ENCODE data around the gene AGPAT4. TPM values are rescaled to one million over a fixed set of nuclear protein-coding genes. Genes with fewer than 3 reads are reported as not detected.
"Not testable (repeated sequence)": the region's sequence is repeated elsewhere in the genome, so short reads cannot be mapped to it uniquely, and the experiment has no call there.

AGPAT4 gene
- total RNA-seq, 2 donors from 2014 or later, result 15.9 to 19.2 TPM

- no peaks in the 10 kb centered on the region for H3K9me3 ChIP-seq (ENCODE audit: control insufficient read depth, low read length, poor library complexity, severe bottlenecking)
- H3K27ac Mint-ChIP-seq, result peak overlapping the region; percentile 67
- DNase-seq (no peak), ATAC-seq (no peak)
- H3K27me3 Mint-ChIP-seq, result no peaks in the 10 kb centered on the region
- peaks cover 6% of the 10 kb centered on the region for H3K4me1 Mint-ChIP-seq
- H3K4me3 Mint-ChIP-seq, result peak overlapping the region; percentile 15
- peaks cover 3% of the 10 kb centered on the region for H3K36me3 Mint-ChIP-seq (ENCODE audit: low read depth)
Measured at GRCh38 chr6:161135695-161136591, 137.9 kb downstream of the AGPAT4 start.

GRCh38 chr6:161134550-161135298 lies 139.1 kb downstream of the AGPAT4 start:
- no peaks in the 10 kb centered on the region for H3K9me3 ChIP-seq (ENCODE audit: control insufficient read depth, low read length, poor library complexity, severe bottlenecking)
- H3K4me1 Mint-ChIP-seq, result peaks cover 6% of the 10 kb centered on the region
- DNase-seq, result no peak
- no peak for ATAC-seq
- H3K27ac Mint-ChIP-seq, result peak overlapping the region; percentile 67
- no peaks in the 10 kb centered on the region for H3K27me3 Mint-ChIP-seq
- peaks cover 3% of the 10 kb centered on the region for H3K36me3 Mint-ChIP-seq (ENCODE audit: low read depth)
- no peak overlapping the region for H3K4me3 Mint-ChIP-seq

GRCh38 chr6:161133963-161134362 lies 139.9 kb downstream of the AGPAT4 start:
- Mint-ChIP-seq H3K4me1 (peaks cover 10% of the 10 kb centered on the region), H3K27me3 (no peaks in the 10 kb centered on the region), H3K4me3 (no peak overlapping the region), H3K27ac (no peak overlapping the region), H3K36me3 (ENCODE audit: low read depth) (peaks cover 3% of the 10 kb centered on the region)
- ATAC-seq (no peak), DNase-seq (no peak)
- H3K9me3 ChIP-seq (ENCODE audit: control insufficient read depth, low read length, poor library complexity, severe bottlenecking), result no peaks in the 10 kb centered on the region

GRCh38 chr6:161132384-161132783 lies 141.5 kb downstream of the AGPAT4 start:
- peak overlapping the region; percentile 86 for H3K27ac Mint-ChIP-seq
- H3K36me3 Mint-ChIP-seq (ENCODE audit: low read depth), result peaks cover 3% of the 10 kb centered on the region
- no peak for ATAC-seq
- H3K4me3 Mint-ChIP-seq, result no peak overlapping the region
- no peaks in the 10 kb centered on the region for H3K9me3 ChIP-seq (ENCODE audit: control insufficient read depth, low read length, poor library complexity, severe bottlenecking)
- H3K4me1 Mint-ChIP-seq, result peaks cover 19% of the 10 kb centered on the region
- H3K27me3 Mint-ChIP-seq, result no peaks in the 10 kb centered on the region
- no peak for DNase-seq

- DNase-seq (no peak), ATAC-seq (no peak)
- no peaks in the 10 kb centered on the region for H3K9me3 ChIP-seq (ENCODE audit: control insufficient read depth, low read length, poor library complexity, severe bottlenecking)
- Mint-ChIP-seq H3K27me3 (no peaks in the 10 kb centered on the region), H3K4me1 (peaks cover 16% of the 10 kb centered on the region), H3K36me3 (ENCODE audit: low read depth) (peaks cover under 1% of the 10 kb centered on the region), H3K27ac (peak overlapping the region; percentile 86), H3K4me3 (no peak overlapping the region)
Measured at GRCh38 chr6:161130967-161131766, 142.7 kb downstream of the AGPAT4 start.

- H3K27me3 Mint-ChIP-seq, result no peaks in the 10 kb centered on the region
- H3K27ac Mint-ChIP-seq, result peak overlapping the region; percentile 86
- ATAC-seq (no peak), DNase-seq (no peak)
- no peaks in the 10 kb centered on the region for H3K36me3 Mint-ChIP-seq (ENCODE audit: low read depth)
- peaks cover 15% of the 10 kb centered on the region for H3K4me1 Mint-ChIP-seq
- H3K9me3 ChIP-seq (ENCODE audit: control insufficient read depth, low read length, poor library complexity, severe bottlenecking), result no peaks in the 10 kb centered on the region
- H3K4me3 Mint-ChIP-seq, result no peak overlapping the region
Measured at GRCh38 chr6:161130541-161130940, 143.3 kb downstream of the AGPAT4 start.

- ATAC-seq, result peak; percentile 77
- peak overlapping the region; percentile 86 for H3K27ac Mint-ChIP-seq
- H3K36me3 Mint-ChIP-seq (ENCODE audit: low read depth), result peaks cover 5% of the 10 kb centered on the region
Measured at GRCh38 chr6:161128680-161129196, 145.1 kb downstream of the AGPAT4 start.

GRCh38 chr6:161128230-161128629 lies 145.6 kb downstream of the AGPAT4 start:
- DNase-seq (no peak), ATAC-seq (peak; percentile 70)

More at GRCh38 chr6:161128680-161129196, 145.1 kb downstream of the AGPAT4 start:
- Mint-ChIP-seq H3K4me1 (peaks cover 18% of the 10 kb centered on the region), H3K4me3 (no peak overlapping the region), H3K27me3 (no peaks in the 10 kb centered on the region)
- no peaks in the 10 kb centered on the region for H3K9me3 ChIP-seq (ENCODE audit: control insufficient read depth, low read length, poor library complexity, severe bottlenecking)
- DNase-seq, result no peak

GRCh38 chr6:161127071-161127740 lies 146.7 kb downstream of the AGPAT4 start:
- peaks cover 5% of the 10 kb centered on the region for H3K36me3 Mint-ChIP-seq (ENCODE audit: low read depth)
- H3K27ac Mint-ChIP-seq, result peak overlapping the region; percentile 86
- H3K9me3 ChIP-seq (ENCODE audit: control insufficient read depth, low read length, poor library complexity, severe bottlenecking), result no peaks in the 10 kb centered on the region
- no peak overlapping the region for H3K4me3 Mint-ChIP-seq
- H3K27me3 Mint-ChIP-seq, result no peaks in the 10 kb centered on the region
- H3K4me1 Mint-ChIP-seq, result peaks cover 18% of the 10 kb centered on the region
- DNase-seq (no peak), ATAC-seq (no peak)

More at GRCh38 chr6:161128230-161128629, 145.6 kb downstream of the AGPAT4 start:
- no peaks in the 10 kb centered on the region for H3K9me3 ChIP-seq (ENCODE audit: control insufficient read depth, low read length, poor library complexity, severe bottlenecking)
- peaks cover 5% of the 10 kb centered on the region for H3K36me3 Mint-ChIP-seq (ENCODE audit: low read depth)
- H3K27ac Mint-ChIP-seq, result peak overlapping the region; percentile 86
- peaks cover 18% of the 10 kb centered on the region for H3K4me1 Mint-ChIP-seq
- no peaks in the 10 kb centered on the region for H3K27me3 Mint-ChIP-seq
- H3K4me3 Mint-ChIP-seq, result no peak overlapping the region

GRCh38 chr6:161125591-161125990 lies 148.3 kb downstream of the AGPAT4 start:
- Mint-ChIP-seq H3K36me3 (ENCODE audit: low read depth) (peaks cover 7% of the 10 kb centered on the region), H3K27me3 (no peaks in the 10 kb centered on the region), H3K27ac (peak overlapping the region; percentile 10), H3K4me3 (no peak overlapping the region), H3K4me1 (peaks cover 18% of the 10 kb centered on the region)
- ATAC-seq (no peak), DNase-seq (no peak)
- H3K9me3 ChIP-seq (ENCODE audit: control insufficient read depth, low read length, poor library complexity, severe bottlenecking), result no peaks in the 10 kb centered on the region

GRCh38 chr6:161123319-161123718 lies 150.5 kb downstream of the AGPAT4 start:
- not testable (repeated sequence) for H3K27me3 Mint-ChIP-seq; DNase-seq; ATAC-seq; H3K4me1 Mint-ChIP-seq; H3K27ac Mint-ChIP-seq; H3K9me3 ChIP-seq (ENCODE audit: control insufficient read depth, low read length, poor library complexity, severe bottlenecking); H3K4me3 Mint-ChIP-seq
- H3K36me3 Mint-ChIP-seq (ENCODE audit: low read depth), result peaks cover 13% of the 10 kb centered on the region

- H3K36me3 Mint-ChIP-seq (ENCODE audit: low read depth), result peaks cover 27% of the 10 kb centered on the region
- H3K4me3 Mint-ChIP-seq, result no peak overlapping the region
- H3K27me3 Mint-ChIP-seq, result no peaks in the 10 kb centered on the region
- peaks cover 12% of the 10 kb centered on the region for H3K4me1 Mint-ChIP-seq
- peak overlapping the region; percentile 94 for H3K27ac Mint-ChIP-seq
- ATAC-seq (no peak), DNase-seq (no peak)
- H3K9me3 ChIP-seq (ENCODE audit: control insufficient read depth, low read length, poor library complexity, severe bottlenecking), result no peaks in the 10 kb centered on the region
Measured at GRCh38 chr6:161117942-161118341, 155.9 kb downstream of the AGPAT4 start.
